Measurements from ENCODE around the gene VAV1. TPM values are rescaled to one million over a fixed set of nuclear protein-coding genes. Genes with fewer than 3 reads are reported as not detected.
"Not testable (repeated sequence)": the region's sequence is repeated elsewhere in the genome, so short reads cannot be mapped to it uniquely, and the experiment has no call there.

VAV1 gene
- total RNA-seq, 1 donor from 2014 or later, result 1.8 TPM

- Histone ChIP-seq H3K9me3 (replicated peaks) (peaks cover 14% of the 10 kb centered on the region), H3K27me3 (ENCODE audit: low read depth) (peaks cover 41% of the 10 kb centered on the region), H3K27ac (replicated peaks) (no peak overlapping the region), H3K4me3 (no peak overlapping the region), H3K4me1 (peaks cover under 1% of the 10 kb centered on the region), H3K36me3 (no peaks in the 10 kb centered on the region)
- TF ChIP-seq, protein P1, sequence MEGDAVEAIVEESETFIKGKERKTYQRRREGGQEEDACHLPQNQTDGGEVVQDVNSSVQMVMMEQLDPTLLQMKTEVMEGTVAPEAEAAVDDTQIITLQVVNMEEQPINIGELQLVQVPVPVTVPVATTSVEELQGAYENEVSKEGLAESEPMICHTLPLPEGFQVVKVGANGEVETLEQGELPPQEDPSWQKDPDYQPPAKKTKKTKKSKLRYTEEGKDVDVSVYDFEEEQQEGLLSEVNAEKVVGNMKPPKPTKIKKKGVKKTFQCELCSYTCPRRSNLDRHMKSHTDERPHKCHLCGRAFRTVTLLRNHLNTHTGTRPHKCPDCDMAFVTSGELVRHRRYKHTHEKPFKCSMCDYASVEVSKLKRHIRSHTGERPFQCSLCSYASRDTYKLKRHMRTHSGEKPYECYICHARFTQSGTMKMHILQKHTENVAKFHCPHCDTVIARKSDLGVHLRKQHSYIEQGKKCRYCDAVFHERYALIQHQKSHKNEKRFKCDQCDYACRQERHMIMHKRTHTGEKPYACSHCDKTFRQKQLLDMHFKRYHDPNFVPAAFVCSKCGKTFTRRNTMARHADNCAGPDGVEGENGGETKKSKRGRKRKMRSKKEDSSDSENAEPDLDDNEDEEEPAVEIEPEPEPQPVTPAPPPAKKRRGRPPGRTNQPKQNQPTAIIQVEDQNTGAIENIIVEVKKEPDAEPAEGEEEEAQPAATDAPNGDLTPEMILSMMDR (IDR thresholded peaks at IDR 0.05; ENCODE audit: borderline replicate concordance), result no peak
- intact Hi-C loops (cut with micrococcal nuclease), result loop anchor here (10.0 kb wide), 1 partner anchor 234 kb away; no protein-coding TSS in a partner anchor
- no peak for DNase-seq
These were observed 95.8 kb downstream of the VAV1 start for GRCh38 chr19:6868351-6868750.

- not testable (repeated sequence) for H3K4me3 ChIP-seq; H3K36me3 ChIP-seq; H3K27ac ChIP-seq (replicated peaks); DNase-seq; H3K4me1 ChIP-seq
- intact Hi-C loops (cut with micrococcal nuclease), result loop anchor here (10.0 kb wide), 1 partner anchor 235 kb away; no protein-coding TSS in a partner anchor
- Histone ChIP-seq H3K9me3 (replicated peaks) (peaks cover 14% of the 10 kb centered on the region), H3K27me3 (ENCODE audit: low read depth) (peaks cover 37% of the 10 kb centered on the region)
These were observed 96.8 kb downstream of the VAV1 start for GRCh38 chr19:6869151-6869882.

GRCh38 chr19:6873708-6874431 is 101.4 kb downstream of the VAV1 start:
- peaks cover 27% of the 10 kb centered on the region for H3K9me3 ChIP-seq (replicated peaks)
- no peak for DNase-seq
- H3K4me3 ChIP-seq, result no peak overlapping the region
- intact Hi-C loops (cut with micrococcal nuclease), result no loop called here
- TF ChIP-seq, protein P1 (IDR thresholded peaks at IDR 0.05; ENCODE audit: borderline replicate concordance), result no peak
- H3K36me3 ChIP-seq, result no peaks in the 10 kb centered on the region
- H3K4me1 ChIP-seq, result no peaks in the 10 kb centered on the region
- H3K27ac ChIP-seq (replicated peaks), result no peak overlapping the region
- H3K27me3 ChIP-seq (ENCODE audit: low read depth), result peaks cover 38% of the 10 kb centered on the region

GRCh38 chr19:6875218-6875617 is 102.7 kb downstream of the VAV1 start:
- TF ChIP-seq, protein P1 (IDR thresholded peaks at IDR 0.05; ENCODE audit: borderline replicate concordance), result no peak
- no peaks in the 10 kb centered on the region for H3K4me1 ChIP-seq
- intact Hi-C loops (cut with micrococcal nuclease), result no loop called here
- H3K9me3 ChIP-seq (replicated peaks), result peaks cover 40% of the 10 kb centered on the region
- no peak for DNase-seq
- no peak overlapping the region for H3K27ac ChIP-seq (replicated peaks)
- H3K36me3 ChIP-seq, result no peaks in the 10 kb centered on the region
- H3K27me3 ChIP-seq (ENCODE audit: low read depth), result peaks cover 35% of the 10 kb centered on the region
- H3K4me3 ChIP-seq, result no peak overlapping the region

GRCh38 chr19:6876748-6877147 is 104.2 kb downstream of the VAV1 start:
- no peak overlapping the region for H3K27ac ChIP-seq (replicated peaks)
- TF ChIP-seq, protein P1 (IDR thresholded peaks at IDR 0.05; ENCODE audit: borderline replicate concordance), result no peak
- peaks cover 48% of the 10 kb centered on the region for H3K27me3 ChIP-seq (ENCODE audit: low read depth)
- no peaks in the 10 kb centered on the region for H3K4me1 ChIP-seq
- intact Hi-C loops (cut with micrococcal nuclease), result no loop called here
- peaks cover 34% of the 10 kb centered on the region for H3K9me3 ChIP-seq (replicated peaks)
- DNase-seq, result no peak
- H3K4me3 ChIP-seq, result no peak overlapping the region
- H3K36me3 ChIP-seq, result no peaks in the 10 kb centered on the region

DNA sequence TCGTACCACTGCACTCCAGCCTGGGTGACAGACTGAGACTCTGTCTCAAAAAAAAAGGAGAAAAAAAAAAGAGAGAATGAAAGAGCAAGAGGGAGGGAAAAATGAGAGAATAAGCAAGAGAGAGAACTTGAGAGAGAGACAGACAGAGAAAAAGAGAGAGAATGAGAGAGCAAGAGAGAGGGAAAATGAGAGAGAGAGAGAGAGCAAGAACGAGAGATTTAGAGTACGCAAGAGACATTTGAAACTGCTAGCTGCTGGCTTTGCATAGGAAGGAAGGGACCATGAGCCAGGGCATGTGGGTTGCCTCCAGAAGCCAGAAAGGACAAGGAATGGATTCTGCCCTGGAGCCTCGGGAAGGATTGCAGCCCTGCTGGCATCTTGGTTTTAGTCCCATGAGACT is 105.3 kb downstream of the VAV1 start:
- TF ChIP-seq, protein P1 (IDR thresholded peaks at IDR 0.05; ENCODE audit: borderline replicate concordance), result no peak
- Histone ChIP-seq H3K4me3 (no peak overlapping the region), H3K36me3 (no peaks in the 10 kb centered on the region), H3K9me3 (replicated peaks) (peaks cover 27% of the 10 kb centered on the region), H3K27me3 (ENCODE audit: low read depth) (peaks cover 53% of the 10 kb centered on the region), H3K4me1 (no peaks in the 10 kb centered on the region), H3K27ac (replicated peaks) (no peak overlapping the region)
- DNase-seq, result no peak
- intact Hi-C loops (cut with micrococcal nuclease), result no loop called here
